HG03469 (cell line): ENCODE measurements around the gene CREB3L2.
"Not testable (repeated sequence)": the region's sequence is repeated elsewhere in the genome, so short reads cannot be mapped to it uniquely, and the experiment has no call there.

Experiments
- ATAC-seq: cut with Tn5 transposase; IDR thresholded peaks from one replicate; pipeline ENCODE4 v1.9.1; 2021; ENCODE audit warnings: mild to moderate bottlenecking, moderate library complexity, moderate number of reproducible peaks; ENCODE audit not compliant: unreplicated experiment

Gene CREB3L2

GRCh38 chr7:137970253-137970975, 31.5 kb downstream of the CREB3L2 start:
- no peak for ATAC-seq

- no peak for ATAC-seq
These were observed 32.1 kb downstream of the CREB3L2 start for GRCh38 chr7:137969828-137970227.

GRCh38 chr7:137968890-137969289, 33.0 kb downstream of the CREB3L2 start:
- no peak for ATAC-seq

- not testable (repeated sequence) for ATAC-seq
These were observed 33.5 kb downstream of the CREB3L2 start for GRCh38 chr7:137968339-137968738.

- ATAC-seq = no peak
These were observed 34.5 kb downstream of the CREB3L2 start for GRCh38 chr7:137967143-137968018.

GRCh38 chr7:137966641-137967142, 35.2 kb downstream of the CREB3L2 start:
- ATAC-seq = no peak

- ATAC-seq = no peak
These were observed 35.8 kb downstream of the CREB3L2 start for GRCh38 chr7:137965942-137966640.

GRCh38 chr7:137964824-137965545, 36.9 kb downstream of the CREB3L2 start:
- no peak for ATAC-seq

GRCh38 chr7:137962875-137963507, 38.9 kb downstream of the CREB3L2 start:
- ATAC-seq = no peak

GRCh38 chr7:137962491-137962874, 39.4 kb downstream of the CREB3L2 start:
- ATAC-seq = no peak

GRCh38 chr7:137961200-137962177, 40.4 kb downstream of the CREB3L2 start:
- peak; percentile 69 for ATAC-seq

GRCh38 chr7:137960020-137960419, 41.9 kb downstream of the CREB3L2 start:
- no peak for ATAC-seq

GRCh38 chr7:137958470-137959431, 43.1 kb downstream of the CREB3L2 start:
- peak; percentile 29 for ATAC-seq

- no peak for ATAC-seq
These were observed 44.0 kb downstream of the CREB3L2 start for GRCh38 chr7:137957887-137958286.

GRCh38 chr7:137956591-137956990, 45.3 kb downstream of the CREB3L2 start:
- no peak for ATAC-seq

- no peak for ATAC-seq
These were observed 45.7 kb downstream of the CREB3L2 start for GRCh38 chr7:137956183-137956582.

GRCh38 chr7:137954614-137955013, 47.3 kb downstream of the CREB3L2 start:
- no peak for ATAC-seq
